ENCODE measurements around the gene ACO2.
"Not testable (repeated sequence)": the region's sequence is repeated elsewhere in the genome, so short reads cannot be mapped to it uniquely, and the experiment has no call there.

The ACO2 gene

DNA sequence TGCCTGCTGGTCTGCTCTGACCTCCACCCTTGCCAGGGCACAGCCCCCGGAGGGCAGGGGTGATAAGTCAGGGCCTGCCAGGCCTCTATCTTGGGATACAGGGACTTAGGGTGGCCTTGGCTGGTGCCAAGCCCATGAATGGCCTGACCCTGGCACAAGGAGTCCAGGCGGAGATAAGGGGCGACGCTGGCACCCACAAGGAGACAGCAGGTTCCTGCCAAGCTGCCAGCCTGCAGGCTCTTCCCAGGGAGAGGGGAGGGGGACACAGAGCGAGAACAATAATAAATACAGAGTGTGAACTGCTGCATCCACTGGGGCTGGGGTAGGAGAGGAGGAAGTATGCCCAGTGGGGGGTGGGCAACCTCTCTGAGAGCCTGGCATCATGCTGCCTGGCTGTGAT is 92.9 kb downstream of the ACO2 start:
- in situ Hi-C loops (cut with MboI; ENCODE audit: low sequenced_read_pairs): no loop called here

DNA sequence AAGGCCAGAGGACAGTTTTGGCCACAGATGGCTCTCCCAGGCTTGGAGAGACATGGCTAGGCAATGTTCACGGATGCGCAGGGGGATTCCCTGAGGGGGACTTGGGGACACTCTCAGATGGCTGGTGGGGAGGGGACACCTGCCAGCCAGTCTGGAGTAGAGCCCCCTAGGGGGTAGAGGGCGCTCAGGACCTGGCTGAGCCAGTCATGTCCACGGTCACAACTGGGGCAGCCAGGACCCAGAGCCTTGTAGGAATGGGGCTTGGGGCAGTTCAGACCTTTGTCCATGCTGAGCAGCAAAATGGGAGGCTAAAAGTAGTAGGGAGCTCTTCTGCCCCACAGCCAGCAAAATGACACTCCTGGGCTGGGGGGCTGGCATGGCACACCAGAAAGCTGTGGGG is 93.5 kb downstream of the ACO2 start:
- in situ Hi-C loops (cut with MboI; ENCODE audit: low sequenced_read_pairs): no loop called here

DNA sequence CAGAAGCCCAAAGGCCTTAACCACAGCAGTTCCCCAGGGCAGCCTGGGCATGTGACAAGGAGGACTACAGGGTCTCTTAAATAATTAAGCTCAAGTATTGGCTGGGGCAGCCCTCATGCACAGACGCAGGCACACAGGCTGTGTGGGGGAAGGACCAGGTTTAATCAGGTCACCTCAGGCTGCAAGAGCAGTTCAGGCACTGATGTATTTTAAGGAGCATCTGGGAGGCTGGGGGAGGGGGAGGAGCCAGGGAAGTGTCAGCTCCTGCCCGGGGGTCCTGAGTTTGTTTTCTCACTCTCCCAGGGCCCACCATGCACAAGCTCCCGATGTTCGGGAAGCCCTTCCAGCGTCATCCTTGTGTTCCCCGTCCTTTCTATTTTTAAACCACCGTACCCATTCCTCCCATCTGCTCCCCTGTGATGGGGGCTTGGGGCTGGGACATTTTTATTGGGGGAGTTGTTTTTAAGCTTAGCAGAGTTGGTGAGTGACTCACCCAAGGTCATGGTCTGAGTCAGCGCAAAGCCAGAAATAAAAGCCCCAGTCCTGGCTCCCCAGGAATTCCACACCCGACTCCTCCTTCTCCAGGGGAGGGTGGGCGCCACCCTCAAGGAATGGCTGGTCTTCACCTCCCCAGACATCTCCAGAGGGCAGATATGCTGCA is 94.3 kb downstream of the ACO2 start:
- in situ Hi-C loops (cut with MboI; ENCODE audit: low sequenced_read_pairs): no loop called here

DNA sequence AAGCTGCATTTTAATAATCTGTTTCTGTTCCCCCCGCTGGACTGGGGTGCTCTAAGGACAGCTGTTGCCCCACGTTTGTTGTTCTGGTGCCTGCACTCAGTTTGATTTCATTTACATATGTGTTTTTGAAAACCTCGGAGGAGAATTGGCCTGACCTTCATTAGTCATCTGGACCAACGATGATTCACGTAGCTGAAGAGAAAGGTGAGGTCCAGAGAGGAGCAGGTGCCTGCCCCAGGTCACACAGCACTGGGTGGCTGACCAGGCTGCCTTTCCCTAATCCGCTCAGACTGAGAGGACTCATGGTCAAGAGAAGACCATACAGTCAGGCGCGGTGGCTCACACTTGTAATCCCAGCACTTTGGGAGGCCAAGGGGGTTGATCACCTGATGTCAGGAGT is 95.6 kb downstream of the ACO2 start:
- in situ Hi-C loops (cut with MboI; ENCODE audit: low sequenced_read_pairs): no loop called here

DNA sequence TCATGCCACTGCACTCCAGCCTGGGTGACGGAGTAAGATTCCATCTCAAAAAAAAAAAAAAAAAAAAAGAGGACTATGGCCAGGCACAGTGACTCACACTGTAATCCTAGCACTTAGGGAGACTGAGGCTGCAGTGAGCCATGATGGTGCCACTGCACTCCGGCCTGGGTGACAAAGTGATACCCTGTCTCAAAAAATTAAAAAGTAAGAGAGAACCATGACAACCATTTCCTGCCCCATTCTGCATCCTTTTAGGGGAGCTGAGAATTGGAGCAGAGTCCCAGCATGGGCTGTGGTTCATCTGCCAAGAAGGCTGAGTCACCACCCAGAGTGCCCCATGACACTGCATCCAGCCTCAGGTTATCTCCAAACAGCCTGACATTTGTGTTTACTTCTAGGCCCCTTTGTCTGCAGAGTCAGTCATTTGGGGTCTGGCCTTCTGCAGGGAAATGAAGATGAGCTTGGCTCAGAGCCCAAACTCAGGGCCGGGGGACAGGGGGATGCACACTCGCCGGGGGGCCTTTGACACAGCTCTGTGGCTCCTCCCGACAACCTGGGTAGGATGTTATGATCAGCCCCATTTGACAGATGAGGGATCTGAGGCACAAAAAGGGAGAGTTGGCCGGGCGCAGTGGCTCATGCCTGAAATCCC is 96.6 kb downstream of the ACO2 start:
- in situ Hi-C loops (cut with MboI; ENCODE audit: low sequenced_read_pairs): no loop called here

DNA sequence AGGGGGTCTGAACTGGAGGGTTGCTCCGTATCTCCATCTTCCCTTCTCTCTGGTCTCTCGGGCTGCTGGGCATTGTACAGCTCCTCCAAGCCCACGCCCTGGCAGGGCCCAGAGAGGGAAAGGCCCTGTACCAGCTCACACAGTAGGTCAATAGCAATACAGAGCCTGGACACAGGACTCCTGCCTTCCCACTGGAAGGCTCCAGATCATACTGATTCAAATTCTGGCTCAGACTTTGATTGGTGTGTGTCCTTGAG is 98.5 kb downstream of the ACO2 start:
- in situ Hi-C loops (cut with MboI; ENCODE audit: low sequenced_read_pairs): no loop called here

DNA sequence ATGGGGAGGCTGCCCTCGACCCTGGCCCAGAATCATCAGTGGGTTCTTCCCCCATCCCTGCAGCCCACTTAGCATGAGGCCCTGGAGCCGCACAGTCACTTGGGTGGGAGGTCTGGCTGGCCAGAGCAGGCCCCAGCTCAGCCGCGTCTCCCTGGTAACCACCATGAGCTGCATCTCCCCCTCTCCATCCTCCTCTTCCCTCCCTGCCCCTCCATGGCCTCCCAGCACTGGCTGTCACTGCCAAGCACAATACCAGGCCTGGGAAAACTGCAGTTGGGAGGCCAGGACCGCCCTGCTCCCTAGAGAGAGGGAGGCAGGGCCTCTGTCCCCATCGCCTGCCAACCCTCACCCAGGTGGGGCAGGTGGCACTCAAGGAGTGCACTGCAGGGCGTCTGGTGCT is 99.9 kb downstream of the ACO2 start:
- in situ Hi-C loops (cut with MboI; ENCODE audit: low sequenced_read_pairs): no loop called here

DNA sequence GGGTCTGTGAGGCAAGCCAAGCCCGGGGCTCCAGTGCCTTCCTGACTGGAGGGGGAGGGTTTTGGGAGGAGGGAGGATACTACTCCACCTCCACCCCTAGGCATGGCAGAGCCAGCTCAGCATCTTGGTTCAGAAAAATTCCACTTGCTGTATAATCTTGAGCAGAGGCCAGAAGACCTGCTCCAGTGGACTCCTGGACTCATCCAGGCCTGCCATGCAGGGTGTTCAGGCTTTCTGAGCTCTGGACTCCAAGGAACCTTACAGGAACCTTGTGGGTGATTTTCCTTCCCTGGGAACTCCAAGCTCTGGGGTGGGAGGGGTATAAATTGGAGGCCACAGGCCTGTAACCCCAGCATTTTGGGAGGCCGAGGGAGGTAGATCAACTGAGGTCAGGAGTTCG is 101.3 kb downstream of the ACO2 start:
- in situ Hi-C loops (cut with MboI; ENCODE audit: low sequenced_read_pairs): no loop called here

DNA sequence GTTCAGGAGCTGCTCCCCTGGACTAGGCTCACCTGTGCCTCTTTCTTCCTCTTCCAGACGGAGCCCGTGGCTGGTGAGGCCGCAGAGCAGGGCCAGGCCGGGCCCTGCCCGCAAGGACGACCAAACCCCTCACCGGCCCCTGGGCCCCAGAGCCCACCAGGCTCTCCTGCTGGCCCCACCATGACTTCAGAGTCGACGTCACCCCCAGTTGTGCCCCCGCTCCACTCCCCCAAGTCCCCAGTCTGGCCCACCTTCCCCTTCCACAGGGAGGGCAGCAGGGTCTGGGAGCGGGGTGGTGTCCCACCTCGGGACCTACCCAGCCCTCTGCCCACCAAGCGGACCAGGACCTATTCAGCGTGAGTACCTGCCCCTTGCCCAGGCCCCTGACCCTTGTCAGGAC is 102.9 kb downstream of the ACO2 start:
- in situ Hi-C loops (cut with MboI; ENCODE audit: low sequenced_read_pairs): no loop called here

DNA sequence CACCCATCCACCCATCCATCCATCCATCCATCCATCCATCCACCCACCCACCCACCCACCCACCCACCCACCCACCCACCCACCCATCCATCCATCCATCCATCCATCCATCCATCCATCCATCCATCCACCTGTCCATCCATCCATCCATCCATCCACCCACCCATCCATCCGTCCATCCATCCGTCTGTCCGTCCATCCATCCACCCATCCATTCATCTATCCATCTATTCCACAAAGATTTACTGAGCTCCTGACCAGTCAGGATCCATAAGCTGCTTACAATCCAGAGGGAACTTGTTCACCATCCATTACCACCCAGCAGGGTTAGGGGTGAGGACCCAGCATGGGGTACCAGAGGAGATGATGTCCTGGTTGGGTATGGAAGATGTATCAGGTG is 103.4 kb downstream of the ACO2 start:
- in situ Hi-C loops (cut with MboI; ENCODE audit: low sequenced_read_pairs): not testable (repeated sequence)

DNA sequence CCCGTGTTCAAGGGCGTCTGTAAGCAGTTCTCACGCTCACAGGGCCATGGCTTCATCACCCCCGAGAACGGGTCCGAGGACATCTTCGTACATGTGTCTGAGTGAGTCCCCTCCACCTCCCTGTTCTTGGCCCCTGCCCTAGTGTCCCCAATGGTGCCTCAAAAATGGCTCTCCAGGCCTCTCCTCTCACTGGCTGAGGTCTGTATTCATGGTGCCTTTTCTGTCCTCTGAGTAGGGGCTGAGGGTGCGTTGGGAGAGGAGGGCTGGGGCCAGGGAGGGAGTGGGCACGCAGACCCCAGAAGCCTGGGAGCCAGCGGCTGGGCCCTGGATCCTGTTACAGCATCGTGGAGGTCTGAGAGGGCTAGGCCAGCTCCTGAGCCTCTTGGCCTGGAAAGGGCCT is 104.8 kb downstream of the ACO2 start:
- in situ Hi-C loops (cut with MboI; ENCODE audit: low sequenced_read_pairs): no loop called here

DNA sequence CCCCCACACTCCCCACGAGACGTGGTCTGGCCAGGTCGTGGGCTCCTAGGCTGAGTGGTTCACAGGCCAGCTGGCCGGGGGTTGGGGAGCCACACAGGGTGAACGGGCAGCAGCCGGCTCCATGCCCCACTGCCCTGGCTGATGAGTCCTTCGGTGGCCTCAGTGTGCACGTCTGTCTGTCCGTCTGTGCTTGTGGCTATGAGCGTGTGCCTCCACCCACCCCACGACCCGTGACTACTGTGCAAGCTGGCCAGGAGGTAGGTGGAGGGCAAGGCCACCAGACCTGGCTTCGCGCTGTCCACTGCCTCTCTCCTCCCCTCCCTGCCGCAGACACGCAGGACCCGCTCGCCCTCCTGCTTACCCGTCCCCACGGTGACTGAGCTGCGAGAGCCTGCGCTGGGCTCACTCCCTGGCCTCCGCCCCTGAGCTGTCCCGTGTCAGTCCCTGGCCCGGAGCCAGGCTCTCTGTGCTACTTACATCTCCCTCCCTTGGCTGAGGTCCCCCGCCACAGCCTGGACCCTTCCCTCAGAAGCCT is 106.0 kb downstream of the ACO2 start:
- in situ Hi-C loops (cut with MboI; ENCODE audit: low sequenced_read_pairs): no loop called here

DNA sequence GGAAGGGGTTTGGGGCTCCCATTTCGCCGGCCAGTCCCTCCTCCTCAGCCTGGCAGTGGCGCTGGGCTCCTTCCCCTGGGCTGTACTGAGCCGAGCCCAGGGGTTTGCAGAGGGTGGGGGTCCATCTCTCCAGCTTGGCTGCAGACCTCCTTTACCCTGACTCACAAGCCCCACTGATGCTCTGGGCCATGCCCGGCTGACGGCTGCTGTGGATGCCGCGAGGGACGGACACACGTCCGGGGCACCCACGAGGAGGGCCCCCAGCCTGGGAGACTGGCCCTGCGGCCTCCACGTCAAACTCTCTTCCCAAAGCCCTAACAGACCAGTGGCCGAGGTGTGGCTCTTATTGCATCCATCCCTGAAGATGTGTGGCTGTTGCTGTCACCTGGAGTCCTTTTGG is 106.6 kb downstream of the ACO2 start:
- in situ Hi-C loops (cut with MboI; ENCODE audit: low sequenced_read_pairs): no loop called here

DNA sequence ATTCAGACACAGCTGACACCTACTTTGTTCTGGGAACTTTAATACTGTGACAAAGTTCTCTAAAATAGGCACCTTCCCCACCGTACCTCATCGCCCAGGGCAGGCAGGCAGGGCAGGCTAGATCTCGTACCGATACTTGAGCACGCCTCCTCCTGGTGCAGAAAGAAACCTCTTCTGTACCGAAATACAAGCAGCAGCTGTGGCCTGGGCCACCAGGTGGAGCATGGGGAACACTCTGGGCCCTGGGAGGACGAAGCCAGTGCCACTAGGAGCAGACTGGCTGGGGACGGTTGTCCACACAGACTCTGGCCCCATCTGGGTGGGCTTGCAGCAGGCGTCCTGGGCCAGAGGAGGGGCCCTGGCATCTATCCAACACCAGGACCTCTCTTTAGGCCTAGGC is 108.0 kb downstream of the ACO2 start:
- in situ Hi-C loops (cut with MboI; ENCODE audit: low sequenced_read_pairs): no loop called here

DNA sequence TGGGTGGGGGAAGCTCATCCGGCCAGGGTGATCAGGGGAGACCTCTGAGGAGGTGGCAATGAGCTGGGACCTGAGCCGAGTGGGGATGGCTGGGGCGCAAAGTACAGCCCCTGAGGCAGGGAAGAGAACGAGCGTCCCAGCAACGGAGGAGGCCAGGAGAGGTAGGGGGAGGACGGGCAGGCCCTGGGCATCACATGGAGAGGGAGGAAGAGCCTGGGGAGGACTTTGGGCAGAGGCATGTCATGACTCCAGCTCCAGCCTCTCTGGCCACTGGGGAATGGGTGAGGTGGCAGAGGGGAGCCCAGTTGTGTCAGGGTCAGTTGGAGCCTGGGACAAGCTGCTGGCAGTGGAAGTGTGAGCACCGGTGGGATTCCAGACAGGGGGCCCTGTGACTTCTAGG is 109.2 kb downstream of the ACO2 start:
- in situ Hi-C loops (cut with MboI; ENCODE audit: low sequenced_read_pairs): no loop called here
